Measurements from ENCODE around the gene LIN9.
"Not testable (repeated sequence)": the region's sequence is repeated elsewhere in the genome, so short reads cannot be mapped to it uniquely, and the experiment has no call there.

Gene LIN9

DNA sequence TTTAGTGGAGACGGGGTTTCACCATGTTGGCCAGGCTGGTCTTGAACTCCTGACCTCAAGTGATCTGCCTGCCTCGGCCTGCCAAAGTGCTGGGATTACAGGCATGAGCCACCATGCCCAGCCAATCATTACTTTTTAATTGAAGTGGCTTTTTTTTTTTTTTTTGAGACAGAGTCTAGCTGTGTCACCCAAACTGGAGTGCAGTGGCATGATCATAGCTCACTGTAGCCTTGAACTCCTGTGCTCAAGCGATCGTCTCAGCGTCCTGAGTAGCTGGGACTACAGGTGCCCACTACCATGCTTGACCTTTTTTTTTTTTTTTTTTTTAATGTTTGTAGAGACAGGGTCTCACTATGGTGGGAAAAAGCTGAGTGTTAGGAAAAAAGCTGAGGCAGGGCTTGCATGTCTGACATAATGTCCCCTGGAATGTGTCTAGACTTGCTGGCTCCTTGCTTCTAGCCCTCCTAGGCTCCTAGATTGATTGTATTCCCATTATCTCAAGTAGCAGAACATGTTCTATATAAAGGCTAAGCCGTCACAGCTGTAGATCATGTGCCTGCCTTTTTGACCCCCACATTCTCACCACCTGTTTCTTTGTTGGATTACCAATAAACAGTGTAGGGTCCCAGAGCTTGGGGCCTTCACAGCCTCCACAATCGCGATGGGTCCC, 36.6 kb downstream of the LIN9 start:
- not testable (repeated sequence) for DNase-seq

DNA sequence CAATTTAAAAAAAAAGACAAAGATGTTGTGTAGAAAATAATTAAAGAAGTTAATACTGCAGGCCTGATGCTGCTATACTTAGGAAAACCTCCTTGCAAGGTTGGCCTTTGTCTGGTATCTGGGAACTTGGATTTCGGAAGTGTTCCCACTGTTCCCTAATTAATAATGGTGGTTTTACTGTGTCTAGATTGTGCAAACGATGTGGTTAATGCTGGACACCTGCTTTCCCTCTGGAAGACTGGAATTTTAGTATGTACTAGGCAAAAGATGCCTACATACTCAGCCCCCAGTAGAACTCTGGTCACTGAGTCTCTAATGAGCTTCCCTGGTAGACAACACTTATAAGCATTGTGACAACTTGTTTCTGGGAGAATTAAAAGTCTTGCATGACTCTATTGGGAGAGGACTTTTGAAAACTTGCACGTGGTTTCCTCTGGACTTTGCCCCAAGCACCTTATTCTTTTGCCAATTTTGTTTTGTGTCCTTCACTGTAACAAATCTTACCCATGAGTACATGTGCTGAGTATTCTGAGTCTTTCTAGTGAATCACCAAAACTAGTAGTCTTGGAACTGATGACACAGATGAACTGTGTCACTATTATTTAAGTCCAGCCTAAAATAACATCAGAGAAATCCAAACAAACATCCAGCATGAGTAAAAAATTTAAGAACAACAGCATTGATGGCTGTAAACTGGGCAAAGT, 40.4 kb downstream of the LIN9 start:
- DNase-seq: no peak

DNA sequence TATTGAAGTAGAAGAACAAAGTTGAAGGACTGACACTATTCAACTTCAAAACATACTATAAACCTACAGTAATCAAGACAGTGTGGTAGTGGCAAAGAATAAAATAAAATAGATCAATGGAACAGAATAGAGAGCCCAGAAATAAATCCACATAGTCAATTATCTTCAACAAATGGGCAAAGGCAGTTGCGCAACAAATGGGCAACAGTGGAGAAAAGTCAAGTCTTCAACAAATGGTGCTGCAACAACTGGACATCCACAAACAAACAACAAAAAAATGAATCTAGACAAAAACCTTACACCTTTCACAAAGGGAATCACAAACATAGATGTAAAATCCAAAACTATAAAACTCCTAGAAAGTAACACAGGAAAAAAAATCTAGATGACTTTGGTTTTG, 47.1 kb downstream of the LIN9 start:
- no peak for DNase-seq

DNA sequence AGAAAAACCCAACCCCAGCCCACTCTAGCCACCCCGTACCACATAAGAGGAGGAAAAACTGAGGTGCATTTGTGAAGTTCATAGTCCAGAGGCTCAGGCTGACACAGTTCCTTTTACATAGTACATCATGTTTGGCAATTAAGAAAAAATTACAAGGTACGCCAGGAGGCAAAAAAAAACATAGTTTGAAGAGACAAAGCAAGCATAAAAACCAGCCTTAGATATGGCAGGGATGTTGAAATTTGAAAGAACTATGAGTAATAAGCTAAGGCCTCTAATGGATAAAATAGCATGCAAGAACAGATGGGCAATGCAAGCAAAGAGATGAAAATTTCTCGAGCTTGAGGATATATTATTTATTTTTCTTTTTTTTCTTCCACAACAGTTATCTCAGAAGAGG, 53.6 kb downstream of the LIN9 start:
- no peak for DNase-seq

DNA sequence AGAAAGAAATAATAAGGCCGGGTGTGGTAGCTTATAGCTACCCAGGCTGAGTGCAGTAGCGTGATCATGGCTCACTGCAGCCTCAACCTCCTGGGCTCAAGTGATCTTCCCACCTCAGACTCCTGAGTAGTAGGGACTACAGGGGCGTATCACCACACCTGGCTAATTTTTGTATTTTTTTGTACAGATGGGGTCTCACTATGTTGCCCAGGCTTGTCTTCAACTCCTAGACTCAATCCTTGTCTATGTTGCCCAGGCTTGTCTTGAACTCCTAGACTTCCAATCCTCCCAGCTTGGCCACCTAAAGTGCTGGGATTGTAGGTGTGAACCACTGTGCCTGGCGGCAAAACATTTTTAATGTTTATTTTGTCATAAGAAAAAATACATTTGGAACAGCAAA, 55.0 kb downstream of the LIN9 start:
- DNase-seq: no peak

DNA sequence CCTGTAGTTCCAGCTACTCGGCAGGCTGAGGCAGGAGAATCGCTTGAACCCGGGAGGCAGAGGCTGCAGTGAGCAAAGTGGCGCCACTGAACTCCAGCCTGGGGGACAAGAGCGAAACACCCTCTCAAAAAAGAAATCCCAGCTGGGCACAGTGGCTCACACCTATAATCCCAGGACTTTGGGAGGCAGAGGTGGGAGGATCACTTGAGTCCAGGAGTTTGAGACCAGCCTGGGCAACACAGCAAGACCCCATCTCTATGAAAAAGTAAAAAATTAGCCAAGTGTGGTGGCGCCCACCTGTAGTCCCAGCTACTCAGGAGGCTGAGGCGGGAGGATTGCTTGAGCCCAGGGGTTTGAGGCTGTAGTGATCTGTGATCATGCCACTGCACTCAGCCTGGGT, 56.1 kb downstream of the LIN9 start:
- not testable (repeated sequence) for DNase-seq

DNA sequence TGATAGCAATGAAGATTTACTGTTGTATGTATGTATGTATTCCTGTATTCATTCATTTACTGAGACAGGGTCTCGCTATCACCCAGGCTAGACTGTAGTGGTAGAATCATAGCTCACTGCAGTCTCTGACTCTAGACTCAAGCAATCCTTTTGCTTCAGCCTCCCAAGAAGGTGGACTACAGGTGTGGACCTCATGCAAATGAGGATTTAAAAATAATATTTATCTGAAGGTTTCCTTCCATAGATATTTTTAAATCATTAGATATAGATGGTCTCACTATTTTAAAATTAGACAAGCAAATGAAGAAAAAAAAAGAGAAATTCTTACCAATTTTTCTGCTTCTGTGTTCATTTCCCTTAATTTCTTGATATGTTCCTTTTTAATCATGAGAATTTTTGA, 58.5 kb downstream of the LIN9 start:
- DNase-seq: no peak

DNA sequence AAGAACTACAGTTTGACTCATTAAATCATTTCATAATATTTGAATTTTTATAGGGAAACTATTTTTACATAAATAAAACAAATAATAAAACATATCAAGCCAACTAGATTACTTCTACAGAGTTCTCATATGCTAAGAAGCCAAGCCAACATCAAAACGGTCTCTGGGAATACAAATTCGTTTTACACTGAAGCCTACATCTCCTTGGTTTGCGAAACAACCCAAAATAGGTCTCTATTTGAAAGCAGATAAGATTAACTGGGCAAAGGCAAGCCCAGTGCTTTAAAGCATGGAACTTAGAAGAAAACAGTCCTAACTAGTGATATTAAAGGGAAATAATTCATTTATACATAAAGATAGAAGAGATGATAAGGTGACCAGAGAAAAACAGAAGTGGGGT, 60.2 kb downstream of the LIN9 start:
- DNase-seq: no peak

DNA sequence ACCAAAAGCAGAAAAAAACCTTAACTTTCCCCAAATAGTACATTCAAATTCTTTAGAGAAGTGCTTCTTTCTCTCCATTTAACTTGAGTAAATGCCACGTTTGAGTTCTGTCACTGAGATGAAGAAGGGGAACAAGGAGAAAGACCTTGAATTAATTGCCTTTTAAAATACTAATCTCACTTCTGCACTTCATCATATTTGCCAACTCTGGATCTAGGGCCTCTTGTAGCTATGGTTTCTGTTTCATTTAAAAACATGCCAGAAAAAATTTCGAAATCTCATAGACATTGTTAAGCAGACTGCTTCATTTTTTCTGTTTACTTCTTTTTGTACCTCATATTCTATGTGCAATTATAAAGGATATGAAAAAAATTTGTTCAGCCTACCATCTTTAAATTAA, 60.9 kb downstream of the LIN9 start:
- peak; percentile 5 to 21 for DNase-seq

DNA sequence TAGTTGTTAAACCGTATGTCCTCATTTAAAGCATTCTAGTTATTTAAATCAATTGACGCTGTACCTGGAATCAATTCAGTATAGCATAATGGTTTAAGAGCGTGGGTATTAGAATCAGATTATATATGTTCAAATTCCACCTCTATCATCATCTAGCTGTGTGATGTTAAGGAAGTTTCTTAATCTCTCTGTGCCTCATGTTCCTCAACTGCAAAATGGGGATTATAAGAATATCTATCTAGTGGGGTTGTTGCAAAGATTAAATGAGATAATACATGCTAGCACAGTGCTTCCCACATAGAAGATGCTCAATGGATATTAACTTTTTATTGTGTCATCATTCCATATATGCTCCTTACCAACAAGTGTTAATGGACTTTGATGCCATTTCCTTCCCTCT, 69.5 kb downstream of the LIN9 start:
- no peak for DNase-seq

DNA sequence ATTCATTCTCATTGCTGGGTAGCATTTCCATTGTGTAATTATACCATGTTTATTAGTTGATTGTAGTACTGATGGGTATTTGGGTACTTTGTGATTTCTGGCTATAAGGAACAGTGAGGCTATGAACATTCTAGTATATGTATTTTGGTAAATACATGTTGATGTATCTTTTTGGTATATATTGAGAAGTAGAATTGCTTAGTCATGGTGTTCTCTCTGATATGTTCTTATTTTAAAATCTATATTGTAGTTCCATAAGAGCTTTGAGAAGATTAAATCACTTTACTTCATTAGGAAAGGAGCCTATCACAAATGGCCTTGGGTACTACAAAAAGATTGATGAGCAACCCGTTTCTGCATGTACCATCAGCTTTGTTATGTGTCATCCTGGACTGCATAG, 72.1 kb downstream of the LIN9 start:
- DNase-seq: no peak

DNA sequence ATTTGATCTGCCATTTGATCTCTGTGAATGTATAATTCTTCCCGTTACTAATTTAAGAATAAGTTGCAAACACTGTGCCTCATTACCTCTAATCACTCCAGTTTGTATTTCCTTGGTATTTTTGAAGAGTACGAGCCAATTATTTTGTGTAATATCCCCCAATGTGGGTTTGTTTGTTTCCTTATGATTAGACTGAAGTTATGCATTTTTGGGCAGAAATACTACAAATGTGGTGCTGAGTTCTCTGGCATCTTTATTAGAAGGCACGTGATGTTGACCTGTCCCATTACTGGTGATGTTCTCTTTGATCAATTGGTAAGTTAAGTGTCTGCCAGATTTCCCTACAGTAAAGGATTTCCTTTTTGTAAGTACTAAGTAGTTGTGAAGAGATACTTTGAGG, 75.2 kb downstream of the LIN9 start:
- DNase-seq: no peak

DNA sequence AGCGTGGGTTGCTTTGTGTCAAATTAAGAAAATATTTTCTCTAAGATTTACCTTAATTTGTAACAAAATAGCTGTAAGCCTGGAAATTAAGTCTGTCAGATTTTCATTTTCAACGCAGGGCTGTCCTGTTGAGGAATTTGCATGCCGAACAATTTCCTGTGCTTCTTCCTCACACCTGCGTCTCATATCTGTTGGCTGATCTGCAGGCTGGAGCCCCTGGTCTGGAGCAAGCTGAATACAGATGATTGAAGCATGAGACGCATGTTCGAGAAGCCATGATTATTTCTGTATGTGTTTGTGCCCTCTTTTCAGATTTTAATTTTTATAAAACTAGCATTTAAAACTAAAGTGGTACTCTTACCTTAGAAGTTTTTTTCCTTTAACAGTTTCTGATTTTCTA, 75.7 kb downstream of the LIN9 start:
- no peak for DNase-seq

DNA sequence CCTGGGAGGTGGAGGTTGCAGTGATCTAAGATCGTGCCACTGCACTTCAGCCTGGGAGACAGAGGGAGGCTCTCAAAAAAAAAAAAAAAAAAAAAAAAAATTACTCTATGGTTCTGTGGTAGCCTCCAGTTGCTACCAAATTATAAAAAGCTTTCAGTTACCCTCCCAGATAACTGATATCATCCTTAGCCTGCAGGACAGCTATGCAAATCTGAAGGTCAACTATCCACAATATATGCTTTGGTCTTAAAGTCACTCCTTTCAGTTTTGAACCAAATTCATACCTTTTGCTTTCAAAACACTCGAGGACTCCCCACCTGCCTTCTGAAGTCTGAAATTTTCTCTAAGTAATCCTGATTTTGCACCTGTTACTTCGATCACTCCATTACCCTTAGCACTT, 82.4 kb downstream of the LIN9 start:
- no peak for DNase-seq

DNA sequence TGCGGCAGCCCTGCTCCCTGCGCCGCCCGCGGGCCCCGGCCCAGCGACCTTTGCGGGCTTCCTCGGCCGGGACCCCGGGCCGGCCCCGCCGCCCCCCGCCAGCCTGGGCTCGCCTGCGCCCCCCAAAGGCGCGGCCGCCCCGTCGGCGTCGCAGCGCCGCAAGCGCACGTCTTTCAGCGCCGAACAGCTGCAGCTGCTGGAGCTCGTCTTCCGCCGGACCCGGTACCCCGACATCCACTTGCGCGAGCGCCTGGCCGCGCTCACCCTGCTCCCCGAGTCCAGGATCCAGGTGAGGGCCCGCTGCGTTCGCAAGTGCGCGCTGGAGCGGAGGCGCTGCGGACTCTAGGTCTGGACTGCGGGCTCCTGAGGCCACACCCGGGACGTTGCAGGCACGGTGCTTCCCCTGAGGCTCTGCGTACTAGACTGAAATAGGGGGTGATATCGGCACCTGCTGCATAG, 85.1 kb downstream of the LIN9 start:
- no peak for DNase-seq

DNA sequence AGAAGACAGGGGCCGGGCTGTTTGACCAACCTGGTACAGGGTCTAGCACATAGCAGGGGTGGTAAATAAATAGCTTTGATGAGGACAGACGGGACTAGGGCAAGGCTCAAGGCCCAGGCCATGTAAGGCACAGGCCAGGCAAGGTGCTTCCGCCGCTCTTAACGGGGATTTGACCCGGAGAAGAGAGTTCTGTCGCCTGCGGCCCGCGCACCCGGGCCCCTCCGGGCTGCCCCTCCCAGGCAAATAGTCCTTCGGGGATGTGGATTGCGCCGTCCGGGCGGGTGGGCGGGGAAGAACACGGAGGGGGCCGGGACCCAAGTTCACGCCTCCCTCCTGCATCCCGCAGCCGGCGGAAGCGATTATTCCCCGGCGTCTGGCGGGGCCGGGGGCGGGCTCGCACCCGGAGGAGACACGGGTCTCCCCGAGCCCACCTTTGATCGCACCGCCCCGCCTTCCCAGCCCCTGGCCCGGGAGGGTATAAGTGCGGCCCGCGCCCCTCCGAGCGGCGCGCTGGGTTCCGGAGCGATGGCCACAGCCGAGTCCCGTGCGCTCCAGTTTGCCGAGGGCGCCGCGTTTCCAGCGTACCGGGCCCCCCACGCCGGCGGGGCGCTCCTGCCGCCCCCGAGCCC, 85.7 kb downstream of the LIN9 start, which contains the start of gene MIXL1:
Gene MIXL1, plus strand, starts transcription at position 508 of the 629 bp plus-strand sequence. Its CDS starts 18 bp downstream, at position 526.
- DNase-seq: no peak

DNA sequence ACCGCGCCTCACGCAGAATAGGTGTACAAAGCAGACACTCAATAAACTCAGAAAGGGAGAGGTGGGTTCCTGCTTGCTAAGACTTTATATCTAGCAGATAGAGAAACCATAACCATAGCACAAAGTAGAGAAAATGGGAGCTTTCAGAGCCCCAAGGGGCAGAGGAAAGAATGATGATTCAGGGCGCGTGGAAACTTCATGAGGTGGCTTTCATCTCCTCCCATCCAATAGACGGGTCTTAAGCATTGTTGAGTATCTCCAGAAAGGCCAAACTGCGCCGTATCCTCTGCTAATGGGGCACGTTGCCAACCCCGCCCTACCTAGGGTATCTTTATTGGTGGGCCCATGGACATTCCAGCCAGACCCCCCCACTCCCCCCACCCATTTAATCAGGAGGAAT, 86.3 kb downstream of the LIN9 start:
- no peak for DNase-seq

DNA sequence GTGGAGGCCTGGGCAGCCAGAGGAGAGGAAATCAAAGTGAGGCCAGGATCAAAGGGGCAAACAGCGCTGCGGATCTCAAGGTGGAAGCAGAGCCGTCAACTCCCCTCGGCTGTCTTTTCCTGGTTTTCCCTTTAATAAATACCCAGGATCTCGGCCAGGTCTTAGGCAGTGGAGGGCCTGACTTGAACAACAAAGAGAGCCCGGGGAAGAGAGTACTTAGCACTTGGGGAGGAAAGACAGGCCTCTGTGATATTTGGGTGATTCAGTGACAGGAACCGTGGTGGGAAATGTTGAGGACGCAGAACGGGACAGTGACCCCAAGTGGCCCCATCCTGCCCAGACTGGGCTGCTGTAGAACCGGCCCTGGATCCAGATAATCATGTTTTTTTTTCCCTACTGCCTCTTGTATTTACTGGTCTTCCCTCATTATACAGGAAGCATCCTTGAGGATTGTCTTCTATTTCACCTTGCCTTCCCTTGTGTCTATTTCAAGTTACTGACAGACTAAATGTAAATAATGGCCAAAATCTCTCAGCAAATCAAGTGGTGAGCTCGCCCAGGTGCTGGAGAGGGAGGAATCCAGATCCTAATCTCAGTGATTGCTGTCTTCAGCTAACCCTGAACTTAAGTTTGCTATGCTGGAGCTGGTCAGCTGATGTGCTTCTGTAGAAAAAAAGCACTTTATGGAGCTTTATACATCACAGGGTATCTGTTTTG, 88.3 kb downstream of the LIN9 start:
- no peak for DNase-seq

DNA sequence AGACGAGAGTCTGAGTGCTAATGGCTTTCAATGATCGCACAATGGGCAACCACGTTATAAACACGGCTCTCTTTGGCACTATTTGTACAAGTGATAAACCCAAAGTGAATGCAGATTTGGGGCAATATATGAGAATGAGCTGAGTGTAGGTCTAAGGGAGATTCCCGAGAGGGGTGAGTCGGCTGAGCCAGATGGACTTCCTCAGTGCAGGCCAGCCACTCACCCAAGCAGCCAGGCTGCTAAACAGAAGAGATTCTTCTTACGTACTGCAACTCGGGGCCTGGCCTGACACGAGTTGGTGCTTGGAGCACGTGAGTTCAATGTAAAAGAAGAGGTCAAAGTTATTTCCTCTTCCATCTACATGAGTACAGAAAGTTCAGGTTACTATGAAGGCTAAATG, 91.7 kb downstream of the LIN9 start:
- DNase-seq: peak in 1 of 2 donors; percentile 17

DNA sequence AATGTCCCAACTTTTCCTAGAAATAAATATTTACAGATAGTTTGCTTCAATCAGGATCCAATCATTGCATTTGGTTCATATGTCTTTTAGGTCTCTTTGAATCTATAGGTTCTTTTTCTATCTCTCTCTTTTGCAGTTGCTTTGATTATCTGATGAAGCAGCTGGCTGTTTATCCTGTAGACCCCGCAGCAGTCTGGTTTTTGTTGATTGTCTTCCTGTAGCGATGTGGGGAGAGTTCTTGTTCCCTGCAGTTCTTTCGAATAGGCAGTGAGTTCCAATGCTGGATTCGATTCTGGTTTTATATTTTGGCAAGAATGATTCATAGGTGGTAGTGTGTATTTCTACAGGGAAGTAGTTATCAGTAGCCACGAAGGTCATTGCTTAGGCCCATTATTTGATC, 92.9 kb downstream of the LIN9 start:
- DNase-seq: no peak

DNA sequence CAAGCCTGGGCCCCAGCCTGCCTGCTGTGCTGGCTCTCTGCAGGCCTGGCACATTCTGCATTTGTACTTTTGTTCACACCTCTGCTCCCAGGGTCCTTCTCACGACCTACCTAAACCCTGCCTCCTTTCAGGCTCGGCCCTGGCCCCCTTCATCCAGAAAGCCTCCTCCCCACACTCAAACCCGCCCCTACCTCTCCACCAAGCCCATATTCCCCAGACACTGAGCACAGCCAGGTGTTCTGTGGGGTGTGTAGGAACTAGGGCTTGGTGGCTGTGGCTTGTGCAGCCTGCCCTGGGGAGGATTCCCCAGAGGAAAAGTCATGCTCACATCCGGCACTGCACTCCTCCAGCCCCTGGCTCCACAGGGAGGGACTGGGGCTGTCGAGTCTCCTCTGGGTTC, 93.7 kb downstream of the LIN9 start:
- no peak for DNase-seq

DNA sequence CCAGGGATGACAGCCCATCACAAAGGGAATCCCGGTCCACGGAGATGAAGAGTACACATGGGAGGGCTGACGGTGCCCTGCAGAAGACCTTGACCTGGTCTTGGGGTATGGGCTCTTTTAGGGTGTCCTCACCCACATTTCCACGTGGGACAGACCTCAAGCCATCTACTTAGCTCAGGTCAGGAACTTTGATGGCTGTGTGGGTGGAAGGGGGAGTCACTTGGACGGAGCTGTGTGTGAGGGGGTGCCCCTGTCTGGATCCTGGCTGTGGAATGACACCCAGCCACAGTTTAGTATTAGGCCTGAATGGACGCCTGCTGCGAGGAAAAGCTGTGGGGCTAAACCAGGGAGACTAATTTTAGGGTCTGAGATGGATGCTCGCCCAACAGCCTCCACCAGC, 96.4 kb downstream of the LIN9 start:
- no peak for DNase-seq

DNA sequence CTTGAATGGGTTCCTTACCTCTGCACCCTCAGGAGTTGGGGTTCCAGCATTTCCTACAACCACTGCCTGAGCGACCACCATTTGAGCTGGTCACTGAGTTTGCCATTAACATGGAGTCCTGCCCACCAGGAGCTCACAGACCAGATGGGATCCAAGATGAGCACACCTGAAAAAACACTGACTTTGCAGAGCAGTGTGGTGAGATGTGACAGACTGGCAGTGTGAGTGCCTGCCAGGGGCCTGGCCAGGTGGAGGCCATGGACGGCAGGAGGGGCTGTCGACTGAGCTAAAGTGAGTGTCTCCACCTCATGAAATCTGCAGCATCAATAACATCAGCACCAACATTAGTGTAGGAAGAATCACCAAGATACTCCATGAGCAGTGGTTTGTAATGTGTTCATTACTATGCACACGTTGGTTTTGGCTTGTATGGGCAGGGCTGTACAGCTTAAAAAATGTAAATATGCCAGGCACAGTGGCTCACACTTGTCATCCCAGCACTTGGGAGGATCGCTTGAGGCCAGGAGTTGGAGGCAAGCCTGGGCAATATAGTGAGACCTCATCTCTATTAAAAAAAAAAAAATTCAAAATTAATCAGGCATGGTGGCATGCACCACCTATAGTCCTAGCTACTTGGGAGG, 97.7 kb downstream of the LIN9 start:
- DNase-seq: no peak
